ENCODE data around the gene SEMA3E.

DNA sequence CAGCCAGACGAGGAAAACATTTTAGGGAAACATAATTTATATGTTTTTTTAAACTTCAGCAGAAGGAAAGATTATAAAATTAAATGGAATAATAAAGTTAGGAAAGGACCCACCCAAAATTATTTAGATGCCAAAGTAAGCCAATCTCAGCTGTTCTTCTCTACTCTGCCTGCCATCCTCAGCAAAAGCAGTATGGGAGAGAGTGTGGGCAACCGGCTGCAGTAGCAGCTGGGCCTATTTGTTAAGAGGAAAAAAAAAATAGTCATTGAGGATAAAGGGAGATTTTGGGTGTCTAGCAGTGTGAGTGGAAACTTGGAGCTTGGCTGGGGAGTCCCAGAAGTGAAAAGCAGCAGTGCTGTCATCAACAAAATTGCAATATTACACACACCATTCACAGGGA, 15.4 kb downstream of the SEMA3E start:
- TF ChIP-seq, protein P1, sequence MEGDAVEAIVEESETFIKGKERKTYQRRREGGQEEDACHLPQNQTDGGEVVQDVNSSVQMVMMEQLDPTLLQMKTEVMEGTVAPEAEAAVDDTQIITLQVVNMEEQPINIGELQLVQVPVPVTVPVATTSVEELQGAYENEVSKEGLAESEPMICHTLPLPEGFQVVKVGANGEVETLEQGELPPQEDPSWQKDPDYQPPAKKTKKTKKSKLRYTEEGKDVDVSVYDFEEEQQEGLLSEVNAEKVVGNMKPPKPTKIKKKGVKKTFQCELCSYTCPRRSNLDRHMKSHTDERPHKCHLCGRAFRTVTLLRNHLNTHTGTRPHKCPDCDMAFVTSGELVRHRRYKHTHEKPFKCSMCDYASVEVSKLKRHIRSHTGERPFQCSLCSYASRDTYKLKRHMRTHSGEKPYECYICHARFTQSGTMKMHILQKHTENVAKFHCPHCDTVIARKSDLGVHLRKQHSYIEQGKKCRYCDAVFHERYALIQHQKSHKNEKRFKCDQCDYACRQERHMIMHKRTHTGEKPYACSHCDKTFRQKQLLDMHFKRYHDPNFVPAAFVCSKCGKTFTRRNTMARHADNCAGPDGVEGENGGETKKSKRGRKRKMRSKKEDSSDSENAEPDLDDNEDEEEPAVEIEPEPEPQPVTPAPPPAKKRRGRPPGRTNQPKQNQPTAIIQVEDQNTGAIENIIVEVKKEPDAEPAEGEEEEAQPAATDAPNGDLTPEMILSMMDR (IDR thresholded peaks at IDR 0.05; ENCODE audit: insufficient read depth, low read depth, low read length), result no peak
- no peak for TF ChIP-seq EZH2 (IDR thresholded peaks at IDR 0.05; ENCODE audit: insufficient read depth, low read length)

Measured in astrocyte (in vitro differentiated cells and primary cell).